ENCODE results near the gene RPS6KA4. TPM values are rescaled to one million over a fixed set of nuclear protein-coding genes. Genes with fewer than 3 reads are reported as not detected.

The RPS6KA4 gene
- 19.6 TPM for total RNA-seq

GRCh38 chr11:64358907-64359711 lies at the start of gene RPS6KA4:
Gene RPS6KA4, plus strand, starts transcription at chr11:64359162. Its CDS starts 74 bp downstream, at chr11:64359236.

GRCh38 chr11:64317325-64317960 lies 41.5 kb upstream of the RPS6KA4 start, which contains the start of gene TRMT112:
Gene TRMT112, minus strand, starts transcription at chr11:64317559. Its CDS starts 33 bp downstream, at chr11:64317526.

GRCh38 chr11:64317961-64318765 lies 40.8 kb upstream of the RPS6KA4 start, which contains the start of gene PRDX5:
Gene PRDX5, plus strand, starts transcription at chr11:64318121. Its CDS starts 95 bp downstream, at chr11:64318216.

DNA sequence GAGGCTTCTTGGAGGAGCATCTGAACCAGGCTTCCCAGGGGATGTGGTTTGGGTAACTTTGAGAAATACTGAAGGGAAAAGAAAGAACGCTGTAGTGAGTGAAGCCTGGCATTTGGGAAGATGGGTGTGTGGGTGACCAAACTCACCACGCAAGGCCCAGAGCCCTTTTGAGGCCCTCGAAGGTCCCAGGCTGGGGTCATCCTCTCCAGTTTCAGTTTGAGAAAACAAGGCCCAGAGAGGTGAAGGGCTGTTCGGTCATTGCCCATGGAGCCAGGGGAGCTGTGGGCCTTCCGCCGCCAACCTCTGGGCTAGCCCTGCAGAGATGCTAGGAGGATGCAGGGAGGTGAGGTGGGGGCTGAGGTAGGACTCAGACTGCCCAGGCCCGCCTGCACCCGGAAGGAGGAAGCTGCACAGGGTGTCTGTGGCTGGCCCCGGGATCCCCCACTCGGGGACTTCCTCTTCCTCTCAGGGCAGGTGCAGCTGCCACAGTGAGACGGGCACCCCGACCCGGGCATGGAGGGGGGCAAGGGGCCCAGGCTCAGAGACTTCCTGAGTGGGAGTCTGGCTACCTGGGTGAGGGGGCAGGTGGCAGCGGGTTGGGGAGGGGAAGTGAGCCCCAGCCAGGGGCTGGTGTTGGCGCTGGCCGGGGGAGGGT lies 19.1 kb upstream of the RPS6KA4 start, which contains the start of gene CCDC88B:
TSS of gene CCDC88B (plus strand) at position 451 of the 655 bp plus-strand sequence. CDS start at position 514, 63 bp downstream.

Other genes starting within 250 kb of the RPS6KA4 start
- 22.4 TPM for gene MACROD1, start 193.0 kb upstream of the RPS6KA4 start, total RNA-seq
- 135 TPM for gene STIP1, start 173.0 kb upstream of the RPS6KA4 start, total RNA-seq
- 8.3 TPM for gene FERMT3, start 152.4 kb upstream of the RPS6KA4 start, total RNA-seq
- 27.4 TPM for gene TRPT1, start 133.0 kb upstream of the RPS6KA4 start, total RNA-seq
- gene NUDT22, start 132.9 kb upstream of the RPS6KA4 start, total RNA-seq = 22.4 TPM
- 22.2 TPM for gene DNAJC4, start 128.6 kb upstream of the RPS6KA4 start, total RNA-seq
- gene VEGFB, start 124.6 kb upstream of the RPS6KA4 start, total RNA-seq = 61.7 TPM
- 30.8 TPM for gene FKBP2, start 118.1 kb upstream of the RPS6KA4 start, total RNA-seq
- gene PPP1R14B, start 112.2 kb upstream of the RPS6KA4 start, total RNA-seq = 50.6 TPM
- 18.0 TPM for gene PLCB3, start 107.6 kb upstream of the RPS6KA4 start, total RNA-seq
- gene BAD, start 74.5 kb upstream of the RPS6KA4 start, total RNA-seq = 61.6 TPM
- 21.1 TPM for gene GPR137, start 73.3 kb upstream of the RPS6KA4 start, total RNA-seq
- gene KCNK4, start 67.9 kb upstream of the RPS6KA4 start, total RNA-seq = 1.8 TPM
- gene CATSPERZ, start 58.8 kb upstream of the RPS6KA4 start, total RNA-seq = 3.1 TPM
- 17.5 TPM for gene ESRRA, start 53.6 kb upstream of the RPS6KA4 start, total RNA-seq
- gene TRMT112, start 41.6 kb upstream of the RPS6KA4 start, total RNA-seq = 194 TPM
- 121 TPM for gene PRDX5, start 41.0 kb upstream of the RPS6KA4 start, total RNA-seq
- gene CCDC88B, start 19.0 kb upstream of the RPS6KA4 start, total RNA-seq = 13.1 TPM
- 0.16 TPM for gene SLC22A11, start 196.8 kb downstream of the RPS6KA4 start, total RNA-seq
- gene SLC22A12, start 232.1 kb downstream of the RPS6KA4 start, total RNA-seq = not detected

Data from camera-type eye (tissue), 1 donor.